Kidney (tissue), 14 donors: Measurements from ENCODE around the gene MAK. TPM values are rescaled to one million over a fixed set of nuclear protein-coding genes. Genes with fewer than 3 reads are reported as not detected.

Source experiments
- DNase-seq, 5 donors: peaks; one replicate each; pipeline ENCODE4 v3.0.0-alpha.2; 2013 to 2020
- FAIRE-seq: peaks from 2 replicates; lab custom pipeline; 2012; peaks lifted over from hg19 to GRCh38; lab: Jason Lieb, UNC
- H3K27ac ChIP-seq, 2 donors: one replicate each; pipeline ENCODE4 v1.7.0; 2013; ENCODE audit warnings: low read depth in 2 of 2, low read length in 2 of 2, inconsistent platforms in 1 of 2
- H3K27me3 ChIP-seq: one replicate; pipeline ENCODE4 v1.7.1; 2013; ENCODE audit warnings: low read length, inconsistent platforms; ENCODE audit not compliant: control insufficient read depth, insufficient read depth
- H3K36me3 ChIP-seq, 3 donors: one replicate each; pipeline versions ENCODE4 v1.7.0 to v1.7.1; 2013; ENCODE audit warnings: low read length in 3 of 3, control low read depth in 1 of 3, inconsistent platforms in 1 of 3; ENCODE audit not compliant: insufficient read depth in 3 of 3, control insufficient read depth in 2 of 3
- H3K4me1 ChIP-seq, 3 donors: one replicate each; pipeline versions ENCODE4 v1.7.0 to v1.7.1; 2013; ENCODE audit warnings: low read length in 3 of 3, inconsistent platforms in 1 of 3, low read depth in 1 of 3; ENCODE audit not compliant: control insufficient read depth in 2 of 3, insufficient read depth in 2 of 3
- H3K4me3 ChIP-seq, 3 donors: one replicate each; pipeline versions ENCODE4 v1.7.0 to v1.8.1; 2013; ENCODE audit warnings: low read length in 3 of 3, control low read depth in 1 of 3, inconsistent platforms in 1 of 3
- H3K9ac ChIP-seq, 3 donors: one replicate each; pipeline versions ENCODE4 v1.7.0 to v1.7.1; 2013; ENCODE audit warnings: low read length in 3 of 3, control low read depth in 1 of 3, inconsistent platforms in 1 of 3
- H3K9me3 ChIP-seq, 3 donors: one replicate each; pipeline versions ENCODE4 v1.7.0 to v1.7.1; 2013; ENCODE audit warnings: low read length in 3 of 3, control low read depth in 1 of 3, inconsistent platforms in 1 of 3; ENCODE audit not compliant: control insufficient read depth in 2 of 3, insufficient read depth in 1 of 3
- CTCF ChIP-seq: IDR thresholded peaks from 3 replicates; pipeline ENCODE4 v1.5.1; 2012; ENCODE audit warnings: mild to moderate bottlenecking, moderate library complexity, borderline replicate concordance; ENCODE audit not compliant: insufficient read depth; ENCODE audit errors: extremely low read depth
- intact Hi-C: fragments of 100-400 bp; cut with DNase I; formaldehyde crosslinking; loops from one replicate; pipeline ENCODE4 v1.11.1; 2022
- polyA plus RNA-seq: library from polyadenylated mRNA; stranded (reverse); fragments of 350-450 nt; fragmentation: Illumina TruSeq; extraction: RNeasy Lipid Tissue Mini Kit (QIAGEN cat#74804); gene quantifications from one replicate; pipeline ENCODE4 v1.2.3, GENCODE V29; 2014; ENCODE audit warnings: low read depth, low replicate concordance; ENCODE audit not compliant: insufficient read depth
- total RNA-seq: library from RNA; stranded (reverse); fragmentation: NEBNext Ultra II Directional; extraction: Animal tissue kit (Norgen Biotek cat#: 25700); gene quantifications from one replicate; pipeline ENCODE4 v1.2.1, GENCODE V29; 2021
- donor health status: control.
- donor health status: control.
- donor health status: control.
- donor health status: control.
- donor health status: control.
- donor health status: DM: yes; HTN: yes; CAD: no.
- donor health status: Normal renal cell carcinoma (clear cell type).

Gene MAK
- total and polyA plus RNA-seq, 2 donors from 2014 or later, result 0.66 TPM; not detected in 1

- TF ChIP-seq CTCF, result no peak
- peak in 4 of 5 donors; percentile 61 to 84 (median 73) for DNase-seq
- no peak for FAIRE-seq
- H3K9me3 ChIP-seq, result peaks cover 0 to 6% (median 0%) of the 10 kb centered on the region in 3 donors
- H3K4me1 ChIP-seq, result no peaks in the 10 kb centered on the region
- no peak overlapping the region for H3K27ac ChIP-seq
- H3K4me3 ChIP-seq, result no peak overlapping the region
- no peak overlapping the region for H3K9ac ChIP-seq
- H3K36me3 ChIP-seq, result no peaks in the 10 kb centered on the region
- no peaks in the 10 kb centered on the region for H3K27me3 ChIP-seq
- intact Hi-C loops, result no loop called here
Observed at GRCh38 chr6:10852361-10852960, 14.1 kb upstream of the MAK start.

GRCh38 chr6:10850728-10851127, 12.4 kb upstream of the MAK start:
- no peak for FAIRE-seq
- DNase-seq, result peak in 4 of 5 donors; percentile 20 to 45 (median 36)
- Histone ChIP-seq H3K27me3 (no peaks in the 10 kb centered on the region), H3K9me3 (peaks cover 0 to 6% (median 0%) of the 10 kb centered on the region in 3 donors), H3K27ac (no peak overlapping the region), H3K4me3 (no peak overlapping the region), H3K4me1 (no peaks in the 10 kb centered on the region), H3K36me3 (no peaks in the 10 kb centered on the region), H3K9ac (no peak overlapping the region)
- intact Hi-C loops, result no loop called here
- no peak for TF ChIP-seq CTCF

- Histone ChIP-seq H3K36me3 (no peaks in the 10 kb centered on the region), H3K27ac (no peak overlapping the region), H3K27me3 (no peaks in the 10 kb centered on the region), H3K9me3 (peaks cover 0 to 6% (median 0%) of the 10 kb centered on the region in 3 donors), H3K4me3 (no peak overlapping the region), H3K4me1 (no peaks in the 10 kb centered on the region), H3K9ac (no peak overlapping the region)
- no peak for FAIRE-seq
- DNase-seq, result peak in 2 of 5 donors; percentile 63 to 65
- intact Hi-C loops, result no loop called here
- no peak for TF ChIP-seq CTCF
Observed at GRCh38 chr6:10849901-10850300, 11.6 kb upstream of the MAK start.

GRCh38 chr6:10847684-10848083, 9.3 kb upstream of the MAK start:
- Histone ChIP-seq H3K36me3 (no peaks in the 10 kb centered on the region), H3K4me1 (no peaks in the 10 kb centered on the region), H3K4me3 (no peak overlapping the region), H3K9ac (no peak overlapping the region), H3K27ac (no peak overlapping the region), H3K27me3 (no peaks in the 10 kb centered on the region), H3K9me3 (no peaks in the 10 kb centered on the region)
- intact Hi-C loops, result no loop called here
- DNase-seq (no peak), FAIRE-seq (no peak)
- TF ChIP-seq CTCF, result no peak
